Stimulated activated CD4-positive, alpha-beta T cell treated with anti-CD3 and anti-CD28 coated beads, Interleukin-12 subunit alpha, Interleukin-12 subunit beta, amount 100 ng/mL, for 24 hours (primary cell): ENCODE data around the gene CLCN7.
A peak's percentile ranks its signal among the peaks of the same experiment; 100 is the strongest.

ENCODE experiments used
- DNase-seq, 2 experiments: peaks; one replicate each; pipeline ENCODE4 v3.0.0-alpha.2; 2020; ENCODE audit warnings: low read depth in 2 of 2

Gene CLCN7

DNA sequence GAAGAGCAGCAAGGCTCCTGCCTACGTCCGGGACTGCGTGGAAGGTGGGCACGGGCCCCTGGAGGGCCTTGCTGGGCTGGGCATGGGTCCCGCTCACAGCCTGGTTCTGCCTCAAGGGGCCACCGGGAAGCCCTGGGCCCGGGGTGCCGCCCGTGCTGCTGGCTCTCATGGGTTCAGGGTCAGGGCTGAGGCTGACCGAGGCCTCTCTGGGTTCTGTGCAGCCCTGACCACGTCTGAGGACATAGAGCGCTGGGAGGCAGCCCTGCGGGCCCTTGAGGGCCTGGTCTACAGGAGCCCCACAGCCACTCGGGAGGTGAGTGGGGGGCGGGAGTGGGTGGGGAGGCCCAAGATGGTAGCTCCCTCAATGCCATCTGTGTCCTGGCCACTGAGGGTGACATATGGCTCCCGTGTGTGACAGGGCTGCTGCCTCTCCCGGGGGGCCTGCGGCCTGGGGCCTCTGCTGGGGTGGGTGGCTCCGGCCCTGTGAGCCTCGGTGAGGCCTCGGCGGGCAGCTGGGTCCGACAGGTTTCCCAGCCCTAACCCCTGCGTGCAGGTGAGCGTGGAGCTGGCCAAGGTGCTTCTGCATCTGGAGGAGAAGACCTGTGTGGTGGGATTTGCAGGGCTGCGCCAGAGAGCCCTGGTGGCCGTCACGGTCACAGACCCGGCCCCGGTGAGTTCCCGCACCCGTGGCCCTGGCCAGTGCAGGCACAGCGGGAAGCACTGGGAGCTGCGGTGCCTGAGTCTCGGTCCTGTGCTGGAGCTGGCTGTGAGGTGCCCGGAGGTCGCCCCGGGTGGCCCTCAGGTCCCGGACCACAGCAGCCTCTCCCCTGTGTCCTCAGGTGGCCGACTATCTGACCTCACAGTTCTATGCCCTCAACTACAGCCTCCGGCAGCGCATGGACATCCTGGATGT, 27.5 kb upstream of the CLCN7 start:
- no peak for DNase-seq

DNA sequence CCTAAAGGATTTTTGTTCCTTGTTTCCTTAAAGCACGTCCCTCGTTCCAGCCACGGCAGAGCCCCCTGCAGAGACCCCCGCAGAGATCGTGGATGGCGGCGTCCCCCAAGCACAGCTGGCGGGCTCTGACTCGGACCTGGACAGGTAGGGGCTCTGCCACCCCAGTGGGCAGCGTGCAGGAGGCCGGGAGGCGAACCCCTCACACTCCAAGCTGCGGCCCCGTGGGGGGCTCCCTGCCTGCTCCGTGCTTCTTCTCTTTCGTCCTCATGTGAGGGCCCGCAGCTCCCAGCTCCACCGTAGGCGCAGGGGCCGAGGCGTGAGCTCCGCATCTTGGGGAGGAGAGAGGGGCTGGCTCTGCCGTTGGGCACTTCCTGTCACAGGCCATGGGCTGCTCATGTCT, 26.8 kb upstream of the CLCN7 start:
- DNase-seq = no peak

DNA sequence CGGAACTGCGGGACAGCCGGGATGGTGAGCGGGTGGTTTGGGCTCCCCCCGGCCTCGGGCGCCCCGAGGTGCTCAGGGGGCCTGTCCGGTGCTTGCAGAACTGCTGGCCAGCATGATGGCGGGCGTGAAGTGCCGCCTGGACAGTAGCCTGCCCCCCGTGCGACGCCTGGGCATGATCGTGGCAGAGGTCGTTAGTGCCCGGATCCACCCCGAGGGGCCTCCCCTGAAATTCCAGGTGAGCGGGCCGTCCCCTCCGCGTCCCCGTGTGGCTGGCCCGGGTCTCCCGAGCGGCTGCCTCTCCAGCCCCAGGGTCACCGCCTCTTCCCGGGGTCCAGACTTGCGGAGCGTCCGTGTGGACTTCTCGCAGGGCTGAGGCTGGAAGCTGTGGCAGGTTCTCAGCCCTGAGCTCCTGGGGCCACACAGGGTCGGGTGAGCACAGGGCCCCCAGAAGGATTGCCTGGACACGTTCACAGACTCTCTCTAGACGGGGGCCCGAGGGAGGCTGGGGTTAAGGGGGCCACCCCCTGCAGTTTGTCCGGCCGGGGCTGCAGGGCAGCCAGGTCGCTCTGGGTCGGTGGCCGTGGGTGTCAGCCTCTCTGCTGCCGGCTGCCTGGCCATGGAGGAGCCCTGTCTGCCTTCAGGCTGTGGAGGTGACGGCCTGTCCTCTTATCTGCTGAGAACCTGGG, 25.8 kb upstream of the CLCN7 start:
- no peak for DNase-seq

- DNase-seq = no peak
Observed at GRCh38 chr16:1499756-1500464, 25.1 kb upstream of the CLCN7 start.

- DNase-seq = no peak
Observed at GRCh38 chr16:1498899-1499676, 24.3 kb upstream of the CLCN7 start.

DNA sequence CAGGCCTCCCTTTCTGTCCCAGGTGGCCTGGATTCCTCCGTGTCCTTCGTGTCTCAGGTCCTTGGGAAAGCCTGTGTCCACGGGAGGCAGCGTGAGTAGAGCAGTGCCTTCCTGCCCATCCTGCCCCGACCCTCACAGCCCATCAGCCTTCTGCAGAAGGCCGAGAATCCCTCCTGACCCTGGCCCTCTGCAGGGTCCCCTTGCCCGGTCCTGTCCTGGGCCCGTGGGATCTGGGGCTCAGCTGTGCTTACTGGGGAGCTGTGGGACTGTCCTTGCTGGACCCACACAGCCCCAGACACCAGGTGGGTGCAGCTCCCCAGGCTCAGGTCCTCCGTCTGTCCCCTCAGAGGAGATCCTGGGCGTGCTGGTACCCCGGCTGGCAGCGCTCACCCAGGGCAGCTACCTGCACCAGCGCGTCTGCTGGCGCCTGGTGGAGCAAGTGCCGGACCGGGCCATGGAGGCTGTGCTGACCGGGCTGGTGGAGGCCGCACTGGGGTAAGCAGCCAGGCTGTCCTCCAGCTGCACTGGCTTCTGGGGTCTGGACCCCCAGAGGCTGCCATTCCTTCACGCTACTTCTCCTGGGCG, 22.3 kb upstream of the CLCN7 start:
- no peak for DNase-seq

GRCh38 chr16:1496464-1496863, 21.6 kb upstream of the CLCN7 start:
- no peak for DNase-seq

GRCh38 chr16:1495889-1496262, 21.0 kb upstream of the CLCN7 start:
- DNase-seq = no peak

DNA sequence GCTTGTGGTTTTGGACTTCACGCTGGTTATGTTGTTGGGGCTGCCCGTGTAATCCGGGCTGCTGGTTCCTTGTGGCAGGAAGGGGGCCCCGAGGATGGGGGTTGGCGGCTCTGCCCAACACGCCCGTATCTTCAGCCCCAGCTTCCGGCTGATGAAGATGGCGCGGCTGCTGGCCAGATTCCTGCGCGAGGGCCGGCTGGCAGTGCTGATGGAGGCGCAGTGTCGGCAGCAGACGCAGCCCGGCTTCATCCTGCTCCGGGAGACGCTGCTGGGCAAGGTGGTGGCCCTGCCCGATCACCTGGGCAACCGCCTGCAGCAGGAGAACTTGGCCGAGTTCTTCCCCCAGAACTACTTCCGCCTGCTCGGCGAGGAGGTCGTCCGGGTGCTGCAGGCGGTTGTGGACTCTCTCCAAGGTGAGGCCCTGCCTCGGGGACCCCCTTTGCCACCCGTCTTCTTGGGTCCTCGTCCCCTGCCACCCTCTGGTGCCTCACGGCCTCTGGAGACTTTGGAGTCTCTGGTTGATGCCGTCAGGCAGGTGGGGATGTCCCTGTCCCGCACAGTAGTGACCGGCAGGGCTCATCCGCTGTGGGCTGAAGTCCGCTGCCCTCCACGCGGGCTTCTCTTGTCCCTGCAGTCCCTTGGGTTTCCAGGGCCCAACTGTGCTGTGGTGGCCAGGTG, 20.5 kb upstream of the CLCN7 start:
- DNase-seq = no peak

- no peak for DNase-seq
Observed at GRCh38 chr16:1494711-1495110, 19.9 kb upstream of the CLCN7 start.

DNA sequence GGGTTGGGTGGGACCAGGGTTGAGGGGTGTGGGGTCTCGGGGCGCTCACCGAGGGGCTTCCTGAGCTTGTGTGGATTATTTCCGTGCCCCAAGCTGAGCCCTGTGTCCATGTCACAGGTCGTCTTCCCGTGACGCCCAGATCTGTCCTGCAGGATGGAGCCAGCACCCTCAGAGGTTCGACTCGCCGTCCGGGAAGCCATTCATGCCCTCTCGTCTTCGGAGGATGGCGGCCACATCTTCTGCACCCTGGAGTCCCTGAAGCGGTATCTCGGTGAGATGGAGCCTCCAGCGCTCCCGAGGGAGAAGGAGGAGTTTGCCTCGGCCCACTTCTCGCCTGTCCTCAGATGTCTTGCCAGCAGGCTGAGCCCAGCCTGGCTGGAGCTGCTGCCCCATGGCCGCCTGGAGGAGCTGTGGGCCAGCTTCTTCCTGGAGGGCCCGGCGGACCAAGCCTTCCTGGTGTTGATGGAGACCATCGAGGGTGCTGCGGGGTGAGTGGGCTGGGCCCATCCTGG, 19.4 kb upstream of the CLCN7 start:
- DNase-seq = no peak

DNA sequence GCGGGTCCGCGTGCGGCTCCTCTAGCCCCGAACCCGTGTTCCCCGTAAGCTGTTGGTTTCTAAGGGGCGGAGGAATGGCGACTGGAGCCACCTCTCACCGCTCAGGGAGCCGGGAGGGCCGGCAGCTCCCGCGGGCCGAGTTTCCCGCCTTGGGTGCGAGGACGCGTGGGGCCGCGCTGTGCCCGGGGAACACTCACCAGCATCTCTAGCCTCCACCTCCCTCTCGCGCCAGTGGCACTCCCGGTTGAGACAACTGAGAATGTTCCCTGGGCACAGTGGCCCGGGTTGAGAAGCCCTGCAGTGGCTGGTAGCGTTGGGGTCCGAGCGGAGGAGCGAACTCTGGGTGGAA, 18.9 kb upstream of the CLCN7 start:
- DNase-seq = peak in 1 of 2 experiments; percentile 12

- DNase-seq = peak; percentile 76 to 83
Observed at GRCh38 chr16:1492923-1493745, 18.3 kb upstream of the CLCN7 start, which contains the start of gene TELO2. Gene TELO2, plus strand, starts transcription at chr16:1493360. Its CDS starts 922 bp downstream, at chr16:1494282.

DNA sequence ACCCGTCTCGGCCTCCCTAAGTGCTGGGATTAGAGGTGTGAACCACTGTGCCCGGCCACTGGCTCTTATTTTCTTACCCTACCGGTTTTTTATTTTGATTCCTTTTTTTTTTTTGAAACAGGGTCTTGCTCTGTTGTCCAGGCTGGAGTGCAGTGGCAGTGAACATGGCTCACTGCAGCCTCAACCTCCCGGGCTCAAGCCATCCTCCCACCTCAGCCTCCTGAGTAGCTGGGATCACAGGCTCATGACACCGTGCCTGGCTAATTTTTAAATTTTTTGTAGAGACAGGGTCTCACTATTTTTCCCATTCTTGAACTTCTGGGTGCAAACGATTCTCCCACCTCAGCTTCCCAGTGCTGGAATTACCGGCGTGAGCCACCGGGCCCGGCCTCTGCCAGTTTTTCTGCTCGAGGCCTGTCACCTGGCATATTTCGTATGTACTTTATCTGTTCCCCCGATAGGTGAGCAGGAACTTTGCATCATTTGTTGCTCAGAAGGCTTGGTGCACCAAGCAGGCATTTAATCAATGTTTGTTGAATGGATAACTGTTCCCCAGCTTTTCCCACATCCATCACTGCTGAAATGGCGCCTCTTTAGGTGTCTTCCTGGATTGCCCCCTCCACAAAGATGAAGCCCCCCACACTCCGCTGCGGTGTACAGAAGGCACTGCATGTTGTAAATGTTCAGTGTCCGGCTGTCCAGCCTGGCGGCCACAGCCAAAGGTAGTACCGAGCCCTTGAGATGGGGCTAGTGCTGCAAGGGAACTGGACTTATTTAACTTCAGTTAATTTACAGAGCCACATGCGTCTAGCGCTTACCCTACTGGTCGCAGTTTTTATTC, 17.5 kb upstream of the CLCN7 start:
- no peak for DNase-seq

- no peak for DNase-seq
Observed at GRCh38 chr16:1491327-1491726, 16.5 kb upstream of the CLCN7 start.

- DNase-seq = no peak
Observed at GRCh38 chr16:1489077-1489476, 14.2 kb upstream of the CLCN7 start.

GRCh38 chr16:1488619-1489018, 13.8 kb upstream of the CLCN7 start, which contains the start of gene PTX4:
Gene PTX4, minus strand, starts transcription at chr16:1488944. Its CDS starts 35 bp downstream, at chr16:1488909.
- DNase-seq = no peak

DNA sequence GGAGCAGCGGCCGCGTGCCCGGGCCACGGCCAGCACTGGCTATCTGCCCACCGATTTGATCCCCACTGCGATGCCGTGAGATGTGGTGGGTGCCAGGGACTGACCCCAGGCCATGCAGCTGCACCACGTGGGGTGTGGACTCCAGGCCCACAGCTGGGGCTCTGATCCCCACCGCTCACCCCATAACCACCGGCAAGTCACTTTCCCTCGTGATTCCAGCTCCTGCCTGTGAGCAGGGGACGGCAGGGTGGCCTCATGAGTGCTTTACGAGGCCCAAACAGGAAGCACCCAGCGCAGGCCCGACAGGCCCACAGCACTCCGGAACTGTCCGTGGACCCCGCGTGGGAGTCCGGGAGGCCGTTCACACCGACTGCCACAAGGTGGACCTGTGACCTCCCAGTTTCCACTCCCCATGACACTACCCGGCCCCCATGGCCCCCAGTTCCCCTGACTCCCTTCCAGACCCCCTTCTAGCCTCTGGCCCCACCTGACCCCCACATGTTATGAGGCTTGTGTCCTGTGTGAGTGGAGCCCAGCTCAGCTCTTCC, 13.3 kb upstream of the CLCN7 start:
- no peak for DNase-seq
